HEK293 (cell line): ENCODE results near the gene PREX1.

Experiments
- CTCF ChIA-PET: fragments of 350-600 bp; formaldehyde crosslinking; extraction: SDS; loops from one replicate; lab custom pipeline; 2021; ENCODE audit warnings: antibody characterized with exemption; lab: Yijun Ruan, JAX
- POLR2A ChIA-PET: fragments of 300-600 bp; formaldehyde crosslinking; extraction: SDS; loops from one replicate; lab custom pipeline; 2020; ENCODE audit warnings: antibody characterized with exemption, inconsistent platforms; lab: Yijun Ruan, JAX
- H3K27ac ChIP-seq: fragments of 200-500 bp; sonication (Bioruptor generic); 2 replicates; pipeline ENCODE4 v1.5.1; 2014; ENCODE audit warnings: low read depth, low read length, control low read depth, inconsistent platforms; ENCODE audit errors: extremely low read depth
- H3K36me3 ChIP-seq, 2 experiments: fragments of 200-500 bp in 1 of 2; sonication (Bioruptor generic) in 1 of 2; 1 replicate in 1 of 2; 2 replicates in 1 of 2; pipeline ENCODE4 v1.5.1; 2014 to 2017; ENCODE audit warnings: inconsistent platforms in 2 of 2, low read length in 2 of 2; ENCODE audit not compliant: control insufficient read depth in 2 of 2, insufficient read depth in 1 of 2
- H3K4me1 ChIP-seq: fragments of 200-500 bp; sonication (Bioruptor generic); 2 replicates; pipeline ENCODE4 v1.5.1; 2014; ENCODE audit warnings: mild to moderate bottlenecking, low read length, inconsistent platforms; ENCODE audit not compliant: control insufficient read depth, insufficient read depth
- H3K4me3 ChIP-seq: 2 replicates; pipeline ENCODE4 v1.5.1; 2011; ENCODE audit warnings: low read depth, mild to moderate bottlenecking, control low read depth, low read length, moderate library complexity
- H3K9me3 ChIP-seq: fragments of 200-500 bp; sonication (Bioruptor generic); 2 replicates; pipeline ENCODE4 v1.5.1; 2014; ENCODE audit warnings: low read depth, low read length, inconsistent platforms; ENCODE audit not compliant: control insufficient read depth, insufficient read depth
- KLF9 ChIP-seq: fragments of 450-650 bp; formaldehyde crosslinking; IDR thresholded peaks from 2 replicates; pipeline ENCODE4 v1.5.1; 2016; ENCODE audit warnings: missing biosample characterization, missing genetic modification characterization, low read depth
- SCRT1 ChIP-seq: fragments of 450-650 bp; formaldehyde crosslinking; IDR thresholded peaks from 2 replicates; pipeline ENCODE4 v1.5.1; 2016; ENCODE audit warnings: missing biosample characterization, missing genetic modification characterization, borderline replicate concordance
- SCRT2 ChIP-seq: fragments of 450-650 bp; formaldehyde crosslinking; IDR thresholded peaks from 2 replicates; pipeline ENCODE4 v1.5.1; 2016; ENCODE audit warnings: missing biosample characterization, missing genetic modification characterization
- TCF7L2 ChIP-seq: IDR thresholded peaks from 2 replicates; pipeline ENCODE4 v1.6.1; 2011; ENCODE audit warnings: low read depth, mild to moderate bottlenecking, inconsistent platforms, low read length, moderate library complexity, borderline replicate concordance
- ZBTB20 ChIP-seq: fragments of 450-650 bp; formaldehyde crosslinking; IDR thresholded peaks from 2 replicates; pipeline ENCODE4 v1.5.1; 2016; ENCODE audit warnings: missing biosample characterization, missing genetic modification characterization
- ZNF10 ChIP-seq: fragments of 450-650 bp; formaldehyde crosslinking; IDR thresholded peaks from 2 replicates; pipeline ENCODE4 v1.5.1; 2017; ENCODE audit warnings: missing biosample characterization, missing genetic modification characterization
- ZNF138 ChIP-seq: fragments of 450-650 bp; formaldehyde crosslinking; IDR thresholded peaks from 2 replicates; pipeline ENCODE4 v1.5.1; 2016; ENCODE audit warnings: missing biosample characterization, missing genetic modification characterization, borderline replicate concordance
- ZNF16 ChIP-seq: fragments of 450-650 bp; formaldehyde crosslinking; IDR thresholded peaks from 2 replicates; pipeline ENCODE4 v1.5.1; 2016; ENCODE audit warnings: low read depth, missing biosample characterization, missing genetic modification characterization
- ZNF174 ChIP-seq: fragments of 450-650 bp; formaldehyde crosslinking; IDR thresholded peaks from 2 replicates; pipeline ENCODE4 v1.5.0; 2017; ENCODE audit warnings: missing biosample characterization, mild to moderate bottlenecking, missing genetic modification characterization
- ZNF354C ChIP-seq: fragments of 450-650 bp; formaldehyde crosslinking; IDR thresholded peaks from 2 replicates; pipeline ENCODE4 v1.5.1; 2016; ENCODE audit warnings: missing biosample characterization, missing genetic modification characterization, low read depth, borderline replicate concordance
- ZNF37A ChIP-seq: fragments of 450-650 bp; IDR thresholded peaks from 2 replicates; pipeline ENCODE4 v1.5.1; 2018; ENCODE audit warnings: missing biosample characterization, missing genetic modification characterization
- ZNF398 ChIP-seq: fragments of 450-650 bp; formaldehyde crosslinking; IDR thresholded peaks from 2 replicates; pipeline ENCODE4 v1.5.1; 2017; ENCODE audit warnings: missing biosample characterization, missing genetic modification characterization
- ZNF416 ChIP-seq: fragments of 450-650 bp; formaldehyde crosslinking; IDR thresholded peaks from 2 replicates; pipeline ENCODE4 v1.5.1; 2016; ENCODE audit warnings: missing biosample characterization, missing genetic modification characterization
- TF ChIP-seq, protein P1 (sequence below): fragments of 450-650 bp; formaldehyde crosslinking; conservative IDR thresholded peaks from 2 replicates; pipeline ENCODE4 v1.5.1; 2016; ENCODE audit warnings: low read depth, missing biosample characterization, missing genetic modification characterization

Gene PREX1

GRCh38 chr20:48651271-48651670 lies 176.5 kb downstream of the PREX1 start:
- Histone ChIP-seq H3K4me1 (no peaks in the 10 kb centered on the region), H3K36me3 (peaks cover 0 to 34% of the 10 kb centered on the region in 2 experiments; a peak in 1 of 3 replicates), H3K27ac (no peak overlapping the region), H3K9me3 (no peaks in the 10 kb centered on the region), H3K4me3 (no peak overlapping the region)
- ChIA-PET POLR2A (no interaction called here), CTCF (no interaction called here)
- TF ChIP-seq, protein P1, sequence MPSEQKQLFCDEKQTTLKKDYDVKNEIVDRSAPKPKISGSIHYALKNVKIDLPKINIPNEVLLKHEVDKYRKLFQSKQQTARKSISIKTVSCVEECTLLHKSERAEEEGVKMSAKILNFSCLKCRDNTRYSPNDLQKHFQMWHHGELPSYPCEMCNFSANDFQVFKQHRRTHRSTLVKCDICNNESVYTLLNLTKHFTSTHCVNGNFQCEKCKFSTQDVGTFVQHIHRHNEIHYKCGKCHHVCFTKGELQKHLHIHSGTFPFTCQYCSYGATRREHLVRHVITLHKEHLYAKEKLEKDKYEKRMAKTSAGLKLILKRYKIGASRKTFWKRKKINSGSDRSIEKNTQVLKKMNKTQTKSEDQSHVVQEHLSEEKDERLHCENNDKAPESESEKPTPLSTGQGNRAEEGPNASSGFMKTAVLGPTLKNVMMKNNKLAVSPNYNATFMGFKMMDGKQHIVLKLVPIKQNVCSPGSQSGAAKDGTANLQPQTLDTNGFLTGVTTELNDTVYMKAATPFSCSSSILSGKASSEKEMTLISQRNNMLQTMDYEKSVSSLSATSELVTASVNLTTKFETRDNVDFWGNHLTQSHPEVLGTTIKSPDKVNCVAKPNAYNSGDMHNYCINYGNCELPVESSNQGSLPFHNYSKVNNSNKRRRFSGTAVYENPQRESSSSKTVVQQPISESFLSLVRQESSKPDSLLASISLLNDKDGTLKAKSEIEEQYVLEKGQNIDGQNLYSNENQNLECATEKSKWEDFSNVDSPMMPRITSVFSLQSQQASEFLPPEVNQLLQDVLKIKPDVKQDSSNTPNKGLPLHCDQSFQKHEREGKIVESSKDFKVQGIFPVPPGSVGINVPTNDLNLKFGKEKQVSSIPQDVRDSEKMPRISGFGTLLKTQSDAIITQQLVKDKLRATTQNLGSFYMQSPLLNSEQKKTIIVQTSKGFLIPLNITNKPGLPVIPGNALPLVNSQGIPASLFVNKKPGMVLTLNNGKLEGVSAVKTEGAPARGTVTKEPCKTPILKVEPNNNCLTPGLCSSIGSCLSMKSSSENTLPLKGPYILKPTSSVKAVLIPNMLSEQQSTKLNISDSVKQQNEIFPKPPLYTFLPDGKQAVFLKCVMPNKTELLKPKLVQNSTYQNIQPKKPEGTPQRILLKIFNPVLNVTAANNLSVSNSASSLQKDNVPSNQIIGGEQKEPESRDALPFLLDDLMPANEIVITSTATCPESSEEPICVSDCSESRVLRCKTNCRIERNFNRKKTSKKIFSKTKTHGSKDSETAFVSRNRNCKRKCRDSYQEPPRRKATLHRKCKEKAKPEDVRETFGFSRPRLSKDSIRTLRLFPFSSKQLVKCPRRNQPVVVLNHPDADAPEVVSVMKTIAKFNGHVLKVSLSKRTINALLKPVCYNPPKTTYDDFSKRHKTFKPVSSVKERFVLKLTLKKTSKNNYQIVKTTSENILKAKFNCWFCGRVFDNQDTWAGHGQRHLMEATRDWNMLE = no peak

DNA sequence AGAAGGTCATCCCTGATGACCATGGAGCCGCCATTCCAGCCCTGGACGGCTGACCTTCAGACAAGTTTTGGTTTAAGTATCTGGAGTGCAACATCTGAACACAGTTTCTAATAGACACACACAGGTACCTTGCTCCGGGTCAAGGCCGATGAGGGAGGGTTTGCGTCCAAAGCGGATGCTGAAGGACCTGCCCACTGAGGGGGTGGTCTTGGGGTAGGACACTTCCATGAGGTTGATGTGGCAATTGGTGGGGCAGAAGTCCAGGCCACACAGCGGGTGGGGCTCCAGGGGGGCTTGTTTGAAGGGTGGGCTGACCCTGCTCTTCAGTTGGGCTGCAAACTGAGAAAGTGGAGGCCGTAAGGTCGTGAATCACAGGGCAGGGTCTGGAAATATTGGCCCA lies 177.9 kb downstream of the PREX1 start:
- H3K36me3 ChIP-seq = peaks cover 0 to 45% of the 10 kb centered on the region in 2 experiments; a peak in 1 of 3 replicates
- CTCF ChIA-PET = interaction anchor here (1.0 to 2.8 kb wide), 2 partner anchors 14 to 255 kb away, joined by 3 to 15 read pairs; no protein-coding TSS in a partner anchor

DNA sequence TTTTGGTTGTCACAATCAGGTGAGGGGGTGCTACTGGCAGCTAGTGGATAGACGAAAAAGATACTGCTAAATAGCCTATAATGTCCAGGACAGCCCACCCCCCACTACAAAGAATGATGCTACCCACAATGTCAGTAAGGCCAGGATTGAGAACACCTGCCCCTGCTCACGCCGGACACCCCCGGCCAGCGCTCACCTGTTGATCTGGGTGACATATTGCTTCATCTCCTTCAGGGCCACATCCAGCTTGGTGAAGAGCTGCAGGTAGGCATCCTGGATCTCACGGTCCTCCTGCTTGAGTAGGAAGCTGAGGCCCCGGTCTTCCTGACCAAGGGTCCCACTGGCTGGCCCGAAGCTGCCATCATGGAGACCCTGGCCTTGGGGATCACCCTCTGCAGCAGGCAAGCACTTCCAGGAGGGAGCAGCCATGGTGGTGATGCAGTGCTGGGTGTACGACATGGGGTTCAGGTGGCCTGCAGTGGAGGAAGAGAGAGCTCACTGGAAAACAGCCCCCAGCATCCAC lies 178.6 kb downstream of the PREX1 start:
- ChIA-PET POLR2A (no interaction called here), CTCF (interaction anchor here (1.0 to 2.8 kb wide), 3 partner anchors 8 to 256 kb away, joined by 3 to 15 read pairs (median 12); no protein-coding TSS in a partner anchor)
- H3K36me3 ChIP-seq = peaks cover 0 to 46% of the 10 kb centered on the region in 2 experiments; a peak in 1 of 3 replicates
- TF ChIP-seq ZNF16 (tag by site-specific recombination) (no peak), ZBTB20 (no peak), ZNF354C (no peak), ZNF174 (no peak), KLF9 (tag by site-specific recombination) (no peak), SCRT1 (tag by site-specific recombination) (0 out of 2 replicates have a peak, but pooled peaks have one; percentile 53), SCRT2 (tag by site-specific recombination) (peak; percentile 91), ZNF10 (tag by site-specific recombination) (0 out of 2 replicates have a peak, but pooled peaks have one; percentile 19)
- H3K4me1 ChIP-seq = no peaks in the 10 kb centered on the region
- H3K4me3 ChIP-seq = no peak overlapping the region
- H3K9me3 ChIP-seq = no peaks in the 10 kb centered on the region
- H3K27ac ChIP-seq = no peak overlapping the region

More for the DNA sequence above, 177.9 kb downstream of the PREX1 start:
- Histone ChIP-seq H3K9me3 (no peaks in the 10 kb centered on the region), H3K27ac (no peak overlapping the region), H3K4me3 (no peak overlapping the region), H3K4me1 (no peaks in the 10 kb centered on the region)
- POLR2A ChIA-PET = no interaction called here
- no peak for TF ChIP-seq TCF7L2
- no peak for TF ChIP-seq ZNF398 (tag by site-specific recombination)
- no peak for TF ChIP-seq ZNF138 (tag by site-specific recombination)
- no peak for TF ChIP-seq ZNF416 (tag by site-specific recombination)
- TF ChIP-seq ZNF37A = no peak
